PC-3 (cell line): ENCODE results near the gene DNM3. TPM values are rescaled to one million over a fixed set of nuclear protein-coding genes. Genes with fewer than 3 reads are reported as not detected.

Experiments
- ATAC-seq: fragments of 200-7000 bp; cut with Tn5 transposase; 2 replicates; pipeline ENCODE4 v1.9.1; 2020; ENCODE audit warnings: mild to moderate bottlenecking, moderate library complexity
- BruUV-seq: library from RNA; stranded (reverse); fragments of 400-500 nt; replicated peaks from 2 replicates; lab custom pipeline; 2021; lab: Mats Ljungman, UMichigan
- CTCF ChIA-PET: fragments of 300-600 bp; sonication (Branson Sonifier 250); formaldehyde crosslinking; loops from one replicate; lab custom pipeline; 2022; ENCODE audit warnings: antibody characterized with exemption; lab: Charles Lee
- POLR2A ChIA-PET: fragments of 300-600 bp; sonication (Branson Sonifier 250); formaldehyde crosslinking; loops from one replicate; lab custom pipeline; 2022; ENCODE audit warnings: antibody characterized with exemption; ENCODE audit not compliant: unreplicated experiment; lab: Charles Lee
- DNase-seq: peaks from one replicate; pipeline ENCODE4 v3.0.0-alpha.2; 2015
- H2AFZ ChIP-seq: fragments of 300-600 bp; sonication (generic); 2 replicates; pipeline ENCODE4 v1.6.0; 2016; ENCODE audit warnings: antibody characterized with exemption, low read length
- H3F3A ChIP-seq: fragments of 300-600 bp; sonication (generic); one replicate; pipeline ENCODE4 v1.6.0; 2017; ENCODE audit warnings: antibody characterized with exemption, low read length, control low read depth, mild to moderate bottlenecking; ENCODE audit not compliant: unreplicated experiment
- H3K27ac ChIP-seq: fragments of 300-600 bp; sonication (generic); 2 replicates; pipeline ENCODE4 v1.5.1; 2016; ENCODE audit warnings: mild to moderate bottlenecking, low read length
- H3K27me3 ChIP-seq: fragments of 300-600 bp; sonication (generic); 2 replicates; pipeline ENCODE4 v1.6.1; 2016; ENCODE audit warnings: low read length, mixed read lengths
- H3K36me3 ChIP-seq: fragments of 300-600 bp; sonication (generic); 2 replicates; pipeline ENCODE4 v1.6.1; 2016; ENCODE audit warnings: low read depth, mixed run types, low read length, mixed read lengths
- H3K4me1 ChIP-seq: fragments of 300-600 bp; sonication (generic); 2 replicates; pipeline ENCODE4 v1.5.1; 2016; ENCODE audit warnings: low read length; ENCODE audit not compliant: insufficient read depth
- H3K4me2 ChIP-seq: fragments of 300-600 bp; sonication (generic); 2 replicates; pipeline ENCODE4 v1.6.0; 2016; ENCODE audit warnings: low read length
- H3K4me3 ChIP-seq: fragments of 300-600 bp; sonication (generic); 2 replicates; pipeline ENCODE4 v1.5.1; 2016; ENCODE audit warnings: mild to moderate bottlenecking, low read length, mixed read lengths
- H3K79me2 ChIP-seq: fragments of 300-600 bp; sonication (generic); 2 replicates; pipeline ENCODE4 v1.6.1; 2017; ENCODE audit warnings: low read length, mixed read lengths
- H3K9ac ChIP-seq: fragments of 300-600 bp; sonication (generic); 2 replicates; pipeline ENCODE4 v1.6.0; 2016; ENCODE audit warnings: mild to moderate bottlenecking, low read length
- H3K9me2 ChIP-seq: fragments of 300-600 bp; sonication (generic); replicated peaks from 2 replicates; pipeline ENCODE4 v1.6.1; 2016; ENCODE audit warnings: mixed run types, low read length, mixed read lengths
- H3K9me3 ChIP-seq: fragments of 300-600 bp; sonication (generic); 2 replicates; pipeline ENCODE4 v1.6.1; 2016; ENCODE audit warnings: low read length, mixed read lengths
- H4K20me1 ChIP-seq: fragments of 300-600 bp; sonication (generic); 2 replicates; pipeline ENCODE4 v1.6.1; 2016; ENCODE audit warnings: low read length, mixed read lengths
- EZH2 ChIP-seq: fragments of 300-600 bp; sonication (generic); IDR thresholded peaks from one replicate; pipeline ENCODE4 v1.6.1; 2017; ENCODE audit warnings: antibody characterized with exemption, mild to moderate bottlenecking, low read length; ENCODE audit not compliant: unreplicated experiment
- EZH2phosphoT487 ChIP-seq: fragments of 300-600 bp; sonication (generic); IDR thresholded peaks from 2 replicates; pipeline ENCODE4 v1.6.1; 2018; ENCODE audit warnings: mild to moderate bottlenecking, antibody characterized with exemption, low read length, borderline replicate concordance
- intact Hi-C: fragments of 100-400 bp; cut with micrococcal nuclease; formaldehyde crosslinking; loops from 2 replicates; pipeline ENCODE4 v1.9.0; 2023
- total RNA-seq: library from RNA; depleted of rRNA; stranded (reverse); fragments of >200 nt; gene quantifications from 2 replicates; pipeline ENCODE4 v1.2.3, GENCODE V29; 2014
- TF ChIP-seq, protein P1 (sequence below): fragments of 300-600 bp; sonication (generic); conservative IDR thresholded peaks from 2 replicates; pipeline ENCODE4 v1.5.1; 2017; ENCODE audit warnings: antibody characterized with exemption, low read depth, mild to moderate bottlenecking, low read length

The DNM3 gene
- total RNA-seq, 1 experiment from 2014 or later = 0.98 TPM

- TF ChIP-seq EZH2phosphoT487 (no peak), EZH2 (no peak)
- TF ChIP-seq, protein P1, sequence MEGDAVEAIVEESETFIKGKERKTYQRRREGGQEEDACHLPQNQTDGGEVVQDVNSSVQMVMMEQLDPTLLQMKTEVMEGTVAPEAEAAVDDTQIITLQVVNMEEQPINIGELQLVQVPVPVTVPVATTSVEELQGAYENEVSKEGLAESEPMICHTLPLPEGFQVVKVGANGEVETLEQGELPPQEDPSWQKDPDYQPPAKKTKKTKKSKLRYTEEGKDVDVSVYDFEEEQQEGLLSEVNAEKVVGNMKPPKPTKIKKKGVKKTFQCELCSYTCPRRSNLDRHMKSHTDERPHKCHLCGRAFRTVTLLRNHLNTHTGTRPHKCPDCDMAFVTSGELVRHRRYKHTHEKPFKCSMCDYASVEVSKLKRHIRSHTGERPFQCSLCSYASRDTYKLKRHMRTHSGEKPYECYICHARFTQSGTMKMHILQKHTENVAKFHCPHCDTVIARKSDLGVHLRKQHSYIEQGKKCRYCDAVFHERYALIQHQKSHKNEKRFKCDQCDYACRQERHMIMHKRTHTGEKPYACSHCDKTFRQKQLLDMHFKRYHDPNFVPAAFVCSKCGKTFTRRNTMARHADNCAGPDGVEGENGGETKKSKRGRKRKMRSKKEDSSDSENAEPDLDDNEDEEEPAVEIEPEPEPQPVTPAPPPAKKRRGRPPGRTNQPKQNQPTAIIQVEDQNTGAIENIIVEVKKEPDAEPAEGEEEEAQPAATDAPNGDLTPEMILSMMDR = no peak
- H3K27me3 ChIP-seq = peaks cover 5% of the 10 kb centered on the region; the same call in 1 of the 2 replicates
- no peaks in the 10 kb centered on the region for H3F3A ChIP-seq
- no peak overlapping the region for H2AFZ ChIP-seq
- H3K4me3 ChIP-seq = no peak overlapping the region
- H3K9me3 ChIP-seq = no peaks in the 10 kb centered on the region
- no peak for DNase-seq
- H3K9ac ChIP-seq = no peak overlapping the region
- H3K36me3 ChIP-seq = no peaks in the 10 kb centered on the region
- no TSS peak for BruUV-seq
- peaks cover 19% of the 10 kb centered on the region for H3K4me1 ChIP-seq
- no peak overlapping the region for H3K27ac ChIP-seq
- H4K20me1 ChIP-seq = no peaks in the 10 kb centered on the region
- no peak overlapping the region for H3K4me2 ChIP-seq
- intact Hi-C loops = loop anchor here (5.0 to 10.0 kb wide), 3 partner anchors 253 to 713 kb away; partner anchors contain the start of gene SUCO
- no peaks in the 10 kb centered on the region for H3K79me2 ChIP-seq
- ChIA-PET POLR2A (no interaction called here), CTCF (no interaction called here)
- H3K9me2 ChIP-seq = no peaks in the 10 kb centered on the region
- no peak for ATAC-seq
These were observed 158.5 kb downstream of the DNM3 start for GRCh38 chr1:171999756-172000155.

GRCh38 chr1:172001288-172001687, 160.0 kb downstream of the DNM3 start:
- no peaks in the 10 kb centered on the region; the same call in 1 of the 2 replicates for H3K27me3 ChIP-seq
- CTCF ChIA-PET = no interaction called here
- TF ChIP-seq EZH2phosphoT487 = no peak
- TF ChIP-seq, protein P1 = no peak
- no peak for TF ChIP-seq EZH2
- no peak overlapping the region for H3K27ac ChIP-seq
- peaks cover 29% of the 10 kb centered on the region for H3K4me1 ChIP-seq
- no peaks in the 10 kb centered on the region for H3K9me2 ChIP-seq
- H3K9ac ChIP-seq = no peak overlapping the region
- no peaks in the 10 kb centered on the region for H3K9me3 ChIP-seq
- intact Hi-C loops = loop anchor here (5.0 to 10.0 kb wide), 3 partner anchors 251 to 711 kb away; partner anchors contain the start of gene SUCO
- H3K79me2 ChIP-seq = no peaks in the 10 kb centered on the region
- POLR2A ChIA-PET = no interaction called here
- DNase-seq (no peak), ATAC-seq (no peak)
- no peaks in the 10 kb centered on the region for H4K20me1 ChIP-seq
- H3K4me3 ChIP-seq = no peak overlapping the region
- no peak overlapping the region for H2AFZ ChIP-seq
- no peaks in the 10 kb centered on the region for H3K36me3 ChIP-seq
- no TSS peak for BruUV-seq
- no peak overlapping the region for H3K4me2 ChIP-seq
- no peaks in the 10 kb centered on the region for H3F3A ChIP-seq

DNA sequence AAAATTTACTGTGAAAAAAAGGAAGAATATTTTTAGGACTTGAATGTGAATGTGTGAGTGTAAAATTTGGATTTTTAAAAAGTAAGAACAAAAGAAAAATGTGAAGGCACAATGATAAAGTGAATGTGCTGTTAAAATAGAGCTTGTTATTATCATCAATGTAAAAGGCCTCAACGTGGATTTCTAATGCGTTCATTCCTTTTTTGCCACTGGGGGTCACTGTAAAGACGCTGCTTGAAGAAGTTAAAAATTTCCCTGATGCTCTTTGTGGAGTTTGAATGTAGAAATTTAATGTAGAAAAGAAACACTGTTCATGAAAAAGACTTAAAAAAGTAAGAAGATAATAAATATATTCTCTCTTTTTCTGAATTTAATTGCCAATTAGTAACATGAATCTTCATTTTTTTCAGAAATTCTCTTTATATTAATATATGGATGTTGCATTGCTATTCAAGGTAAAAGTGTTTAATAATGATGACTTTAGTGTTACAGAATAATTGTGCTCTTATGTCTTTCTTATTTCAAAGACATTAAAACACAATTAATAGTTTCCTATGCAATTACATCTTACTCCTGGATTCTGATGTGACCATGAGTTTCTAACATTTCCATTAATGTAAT, 161.5 kb downstream of the DNM3 start:
- Histone ChIP-seq H3K4me1 (peaks cover 29% of the 10 kb centered on the region), H3K4me2 (no peak overlapping the region), H3F3A (no peaks in the 10 kb centered on the region), H3K9ac (no peak overlapping the region), H3K27me3 (no peaks in the 10 kb centered on the region), H3K27ac (no peak overlapping the region), H3K79me2 (no peaks in the 10 kb centered on the region), H4K20me1 (no peaks in the 10 kb centered on the region), H3K4me3 (no peak overlapping the region), H3K9me3 (no peaks in the 10 kb centered on the region), H3K36me3 (no peaks in the 10 kb centered on the region), H2AFZ (no peak overlapping the region), H3K9me2 (no peaks in the 10 kb centered on the region)
- CTCF ChIA-PET = interaction anchor here (0.6 to 2.1 kb wide), 36 partner anchors 11 to 717 kb away, joined by 3 to 43 read pairs (median 4); partner anchors contain the start of gene SUCO
- POLR2A ChIA-PET = interaction anchor here (0.6 kb wide), 2 partner anchors 141 to 341 kb away, joined by 3 read pairs; no protein-coding TSS in a partner anchor
- intact Hi-C loops = loop anchor here (1.0 to 10.0 kb wide), 8 partner anchors 37 to 709 kb away; partner anchors contain the start of genes PIGC and SUCO
- peak; percentile 45 for ATAC-seq
- peak; percentile 94 for DNase-seq
- TF ChIP-seq, protein P1 = peak; percentile 100
- no peak for TF ChIP-seq EZH2
- no TSS peak for BruUV-seq
